H1 (cell line): Measurements from ENCODE around the gene TMEM209. TPM values are rescaled to one million over a fixed set of nuclear protein-coding genes. Genes with fewer than 3 reads are reported as not detected.

Experiments used
- CTCF ChIA-PET: fragments of 300-600 bp; sonication (Branson Sonifier 250); formaldehyde crosslinking; loops from one replicate; lab custom pipeline; 2021; ENCODE audit not compliant: partially characterized antibody; lab: Charles Lee
- POLR2A ChIA-PET: fragments of 300-600 bp; sonication (Branson Sonifier 250); formaldehyde crosslinking; loops from one replicate; lab custom pipeline; 2021; ENCODE audit warnings: inconsistent platforms; ENCODE audit not compliant: partially characterized antibody; lab: Charles Lee
- DNase-seq, 2 experiments: peaks; one replicate each; pipeline versions ENCODE4 v3.0.0 to v3.0.0-alpha.2; 2010 to 2022; ENCODE audit warnings: low spot score in 2 of 2, low read depth in 1 of 2, mixed read lengths in 1 of 2
- FAIRE-seq: peaks from 2 replicates; lab custom pipeline; 2011; peaks lifted over from hg19 to GRCh38; lab: Jason Lieb, UNC
- H2AFZ ChIP-seq: 2 replicates; pipeline ENCODE4 v1.8.1; 2012; ENCODE audit warnings: low read length, inconsistent platforms
- H2AK5ac ChIP-seq: 2 replicates; pipeline ENCODE4 v1.6.1; 2013; ENCODE audit warnings: low read depth, low read length
- H2BK120ac ChIP-seq: replicated peaks from 2 replicates; pipeline ENCODE3; 2013; ENCODE audit warnings: low read depth, low read length, inconsistent platforms
- H2BK12ac ChIP-seq: 2 replicates; pipeline ENCODE4 v1.6.1; 2013; ENCODE audit warnings: low read depth, low read length
- H2BK15ac ChIP-seq: 2 replicates; pipeline ENCODE4 v1.6.1; 2013; ENCODE audit warnings: low read length
- H2BK20ac ChIP-seq: 2 replicates; pipeline ENCODE4 v1.6.1; 2013; ENCODE audit warnings: low read length
- H2BK5ac ChIP-seq: 2 replicates; pipeline ENCODE4 v1.6.1; 2013; ENCODE audit warnings: low read depth, low read length
- H3K14ac ChIP-seq: 2 replicates; pipeline ENCODE4 v1.6.1; 2013; ENCODE audit warnings: inconsistent platforms; ENCODE audit not compliant: insufficient read length
- H3K18ac ChIP-seq: 2 replicates; pipeline ENCODE4 v1.6.1; 2013; ENCODE audit warnings: low read length; ENCODE audit errors: extremely low read depth
- H3K23ac ChIP-seq: 2 replicates; pipeline ENCODE4 v1.6.1; 2013; ENCODE audit warnings: inconsistent platforms; ENCODE audit not compliant: insufficient read length
- H3K23me2 ChIP-seq: 2 replicates; pipeline ENCODE4 v1.6.1; 2013; ENCODE audit warnings: low read depth, low read length
- H3K27ac ChIP-seq: 2 replicates; pipeline ENCODE4 v1.6.1; 2011; ENCODE audit warnings: low read depth, low read length, inconsistent platforms
- H3K27me3 ChIP-seq, 4 experiments: replicated peaks in 1 of 4; 1 replicate in 1 of 4; 2 replicates in 3 of 4; pipeline versions ENCODE4 v1.6.1 to v1.8.1; 2011 to 2013; ENCODE audit warnings: low read length in 3 of 4, mild to moderate bottlenecking in 3 of 4, inconsistent platforms in 2 of 4, mixed read lengths in 2 of 4, moderate library complexity in 1 of 4; ENCODE audit not compliant: control insufficient read depth in 3 of 4, insufficient read depth in 3 of 4; ENCODE audit errors: extremely low read depth in 1 of 4
- H3K36me3 ChIP-seq, 4 experiments: 2 replicates each; pipeline versions ENCODE4 v1.6.1 to v1.8.1; 2011 to 2013; ENCODE audit warnings: mild to moderate bottlenecking in 4 of 4, low read length in 3 of 4, moderate library complexity in 2 of 4, control low read depth in 1 of 4, inconsistent platforms in 1 of 4; ENCODE audit not compliant: insufficient read depth in 4 of 4, control insufficient read depth in 2 of 4
- H3K4ac ChIP-seq: replicated peaks from 2 replicates; pipeline ENCODE3; 2013; ENCODE audit warnings: low read length, low read depth, mixed read lengths, inconsistent platforms; ENCODE audit not compliant: insufficient read length
- H3K4me1 ChIP-seq, 4 experiments: replicated peaks in 1 of 4; 1 replicate in 1 of 4; 2 replicates in 3 of 4; pipeline versions ENCODE4 v1.6.1 to v1.8.1; 2011 to 2013; ENCODE audit warnings: low read length in 3 of 4, inconsistent platforms in 2 of 4, mixed read lengths in 1 of 4; ENCODE audit not compliant: insufficient read depth in 4 of 4, control insufficient read depth in 3 of 4
- H3K4me2 ChIP-seq, 2 experiments: 2 replicates each; pipeline versions ENCODE4 v1.6.1 to v1.8.1; 2011 to 2013; ENCODE audit warnings: low read depth in 2 of 2, low read length in 2 of 2, control low read depth in 1 of 2, inconsistent platforms in 1 of 2, mild to moderate bottlenecking in 1 of 2; ENCODE audit not compliant: insufficient read depth in 1 of 2
- H3K4me3 ChIP-seq, 4 experiments: fragments of 200-600, 300-600 bp in 1 of 4; sonication (generic), shearing (Covaris generic), sonication (Bioruptor Twin) in 1 of 4; 2 replicates each; pipeline versions ENCODE4 v1.5.1 to v1.8.1; 2011 to 2016; ENCODE audit warnings: low read length in 4 of 4, low read depth in 3 of 4, control low read depth in 2 of 4, inconsistent platforms in 2 of 4, mild to moderate bottlenecking in 2 of 4, mixed read lengths in 1 of 4, moderate library complexity in 1 of 4; ENCODE audit not compliant: insufficient read depth in 2 of 4; ENCODE audit errors: extremely low read depth in 1 of 4
- H3K56ac ChIP-seq: replicated peaks from 2 replicates; pipeline ENCODE3; 2013; ENCODE audit warnings: low read depth, mild to moderate bottlenecking, mixed read lengths, low read length, inconsistent platforms; ENCODE audit not compliant: insufficient read length
- H3K79me1 ChIP-seq: 2 replicates; pipeline ENCODE4 v1.6.1; 2013; ENCODE audit warnings: low read depth, low read length, control low read depth
- H3K79me2 ChIP-seq, 2 experiments: 2 replicates each; pipeline versions ENCODE4 v1.6.1 to v1.8.1; 2012 to 2013; ENCODE audit warnings: low read length in 2 of 2, mild to moderate bottlenecking in 2 of 2, inconsistent platforms in 1 of 2; ENCODE audit not compliant: insufficient read depth in 2 of 2, control insufficient read depth in 1 of 2
- H3K9ac ChIP-seq, 4 experiments: replicated peaks in 1 of 4; 1 replicate in 1 of 4; 2 replicates in 3 of 4; pipeline versions ENCODE4 v1.6.1 to v1.8.1; 2011 to 2013; ENCODE audit warnings: low read depth in 3 of 4, low read length in 3 of 4, control low read depth in 2 of 4, mild to moderate bottlenecking in 2 of 4, moderate library complexity in 2 of 4, inconsistent platforms in 1 of 4; ENCODE audit errors: extremely low read depth in 1 of 4
- H3K9me3 ChIP-seq, 2 experiments: 2 replicates each; pipeline versions ENCODE4 v1.6.1 to v1.8.1; 2012 to 2013; ENCODE audit warnings: mild to moderate bottlenecking in 2 of 2, moderate library complexity in 2 of 2, control low read depth in 1 of 2, inconsistent platforms in 1 of 2, low read depth in 1 of 2, low read length in 1 of 2, mixed read lengths in 1 of 2; ENCODE audit not compliant: insufficient read depth in 2 of 2
- H4K20me1 ChIP-seq, 2 experiments: replicated peaks in 1 of 2; 2 replicates each; pipeline versions ENCODE3 to v1.8.1; 2011 to 2013; ENCODE audit warnings: inconsistent platforms in 2 of 2, low read length in 2 of 2, mild to moderate bottlenecking in 1 of 2; ENCODE audit not compliant: insufficient read depth in 2 of 2, control insufficient read depth in 1 of 2
- H4K5ac ChIP-seq: 2 replicates; pipeline ENCODE4 v1.6.1; 2013; ENCODE audit warnings: low read length, low read depth, mixed read lengths, inconsistent platforms; ENCODE audit not compliant: insufficient read length
- H4K8ac ChIP-seq: 2 replicates; pipeline ENCODE4 v1.8.0; 2013; ENCODE audit warnings: mild to moderate bottlenecking, moderate library complexity, low read length, inconsistent platforms; ENCODE audit not compliant: insufficient read depth; ENCODE audit errors: extremely low read depth
- H4K91ac ChIP-seq: replicated peaks from 2 replicates; pipeline ENCODE3; 2013; ENCODE audit warnings: low read length, mixed read lengths, inconsistent platforms; ENCODE audit not compliant: insufficient read length
- KDM1A ChIP-seq: fragments of 200-600, 300-600 bp; sonication (generic); IDR thresholded peaks from 2 replicates; pipeline ENCODE4 v1.7.1; 2016; ENCODE audit warnings: mild to moderate bottlenecking, low read length, borderline replicate concordance
- TAF7 ChIP-seq: optimal IDR thresholded peaks from 2 replicates; pipeline ENCODE3; 2011; ENCODE audit warnings: low read depth, mild to moderate bottlenecking, inconsistent platforms, low read length, moderate library complexity, borderline replicate concordance
- USF2 ChIP-seq: IDR thresholded peaks from 2 replicates; pipeline ENCODE4 v1.6.1; 2011; ENCODE audit warnings: low read length, improper control_type of control experiment
- WGBS, 2 experiments: shearing (Covaris generic) in 1 of 2; methylation state at CpG; one replicate each; pipeline versions ENCODE4 v1.1.6 to v1.1.7; 2013 to 2015; ENCODE audit warnings: low lambda C conversion rate in 2 of 2, mixed read lengths in 2 of 2, inconsistent platforms in 1 of 2, low coverage in 1 of 2, missing lambda C conversion rate in 1 of 2; ENCODE audit not compliant: insufficient replicate concordance in 2 of 2, insufficient coverage in 1 of 2, insufficient read length in 1 of 2; ENCODE audit errors: extremely low coverage in 1 of 2, missing lambda C conversion rate in 1 of 2; 5-methylcytosine and 5-hydroxymethylcytosine counted together
- polyA plus RNA-seq, 7 experiments: library from polyadenylated mRNA; depleted of rRNA in 3 of 7; stranded (reverse) in 5 of 7; unstranded in 2 of 7; fragments of >200 nt in 5 of 7; fragments of 200-250 nt in 2 of 7; gene quantifications; 1 replicate in 5 of 7; 2 replicates in 1 of 7; 4 replicates in 1 of 7; pipeline versions ENCODE4 v1.2.1 to v1.2.3, GENCODE V29; 2011 to 2013; ENCODE audit warnings: missing spikeins in 2 of 7, mixed read lengths in 2 of 7
- total RNA-seq: library from RNA; stranded (reverse); fragmentation: NEBNext Ultra II Directional; extraction: Animal tissue kit (Norgen Biotek cat#: 25700); gene quantifications from 2 replicates; pipeline ENCODE4 v1.2.1, GENCODE V29; 2021

The TMEM209 gene
- total and polyA plus RNA-seq, 2 of the 8 experiments (the other 6 are each of a cell fraction or from before 2014, with no cell fraction given), result 28.5 to 30.5 TPM

- DNase-seq (no peak), FAIRE-seq (no peak)
- H4K91ac ChIP-seq, result no peak overlapping the region
- no peaks in the 10 kb centered on the region for H3K79me1 ChIP-seq
- no peak overlapping the region for H2AK5ac ChIP-seq
- no peak overlapping the region for H2BK5ac ChIP-seq
- H3K4me3 ChIP-seq, result no peak overlapping the region
- no peak overlapping the region for H3K23ac ChIP-seq
- H3K27me3 ChIP-seq, result peaks cover 0 to 8% (median 5%) of the 10 kb centered on the region in 4 experiments; a peak in 5 of 7 replicates
- TF ChIP-seq KDM1A (no peak), TAF7 (no peak), USF2 (no peak)
- no peak overlapping the region for H2BK120ac ChIP-seq
- no peak overlapping the region for H4K5ac ChIP-seq
- H3K4me2 ChIP-seq, result no peak overlapping the region
- H4K8ac ChIP-seq, result no peak overlapping the region
- no peak overlapping the region for H3K27ac ChIP-seq
- H3K23me2 ChIP-seq, result no peaks in the 10 kb centered on the region
- H3K18ac ChIP-seq, result no peak overlapping the region
- 96% methylated on average over 10 of the region's 10 CpGs; no CpG with 5 or more reads in 1 of the 2 experiments for WGBS, 2 experiments
- no peak overlapping the region for H2BK12ac ChIP-seq
- H3K79me2 ChIP-seq, result no peaks in the 10 kb centered on the region
- no peak overlapping the region for H3K9ac ChIP-seq
- no peak overlapping the region for H3K4ac ChIP-seq
- H4K20me1 ChIP-seq, result peaks cover 0 to 3% of the 10 kb centered on the region in 2 experiments
- H3K9me3 ChIP-seq, result no peaks in the 10 kb centered on the region
- CTCF ChIA-PET, result interaction anchor here (0.6 to 3.0 kb wide), 4 partner anchors 14 to 790 kb away, joined by 3 to 11 read pairs (median 4); no protein-coding TSS in a partner anchor
- H2AFZ ChIP-seq, result no peak overlapping the region
- H3K56ac ChIP-seq, result no peak overlapping the region
- POLR2A ChIA-PET, result no interaction called here
- H3K4me1 ChIP-seq, result peaks cover 0 to 5% (median under 1%) of the 10 kb centered on the region in 4 experiments; a peak in 2 of 7 replicates
- H3K14ac ChIP-seq, result no peak overlapping the region
- H2BK15ac ChIP-seq, result no peak overlapping the region
- no peak overlapping the region for H2BK20ac ChIP-seq
- H3K36me3 ChIP-seq, result peaks cover 0 to 4% (median 1%) of the 10 kb centered on the region in 4 experiments; a peak in 1 of 8 replicates
Measured at GRCh38 chr7:130135208-130136205, 69.7 kb downstream of the TMEM209 start.
